SK-N-MC (cell line): ENCODE measurements around the gene FSD1L.

ENCODE experiments used
- EZH2 ChIP-seq: fragments of 200-600 bp; sonication (generic); IDR thresholded peaks from one replicate; pipeline ENCODE4 v1.6.1; 2017; ENCODE audit warnings: antibody characterized with exemption
- FOXP2 ChIP-seq: optimal IDR thresholded peaks from 2 replicates; pipeline ENCODE3; 2011; ENCODE audit warnings: mild to moderate bottlenecking, moderate library complexity; ENCODE audit not compliant: insufficient read depth; ENCODE audit errors: extremely low read length, control extremely low read depth
- POLR2AphosphoS5 ChIP-seq: IDR thresholded peaks from 2 replicates; pipeline ENCODE4 v1.6.1; 2012; ENCODE audit warnings: mild to moderate bottlenecking, low read depth, low read length, borderline replicate concordance

DNA sequence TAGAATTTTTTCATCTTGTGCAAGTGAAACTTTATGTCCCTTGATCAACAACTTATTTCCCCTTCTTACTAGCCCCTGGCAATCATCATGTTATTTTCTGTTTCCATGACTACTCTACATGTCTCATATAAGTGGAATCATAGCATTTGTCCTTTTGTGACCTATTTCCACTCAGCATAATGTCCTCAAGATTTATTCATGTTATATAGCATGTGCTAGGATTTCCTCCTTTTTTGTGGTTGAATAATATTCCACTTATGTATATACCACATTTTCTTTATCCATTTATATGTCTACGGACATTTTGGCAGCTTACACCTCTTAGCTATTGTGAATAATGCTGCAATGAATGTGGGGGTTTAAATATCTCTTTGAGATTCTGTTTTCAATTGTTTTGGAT is 21.0 kb downstream of the FSD1L start:
- TF ChIP-seq POLR2AphosphoS5 (no peak), EZH2 (no peak), FOXP2 (no peak)
